HTERT RPE-1 (cell line): ENCODE data around the gene ZNF296.

Source experiments
- in situ Hi-C: fragments of 300-500 bp; cut with MboI; formaldehyde crosslinking; loops from 4 replicates; pipeline ENCODE4 v1.14.3; 2020; ENCODE audit warnings: low sequenced_read_pairs

Gene ZNF296

DNA sequence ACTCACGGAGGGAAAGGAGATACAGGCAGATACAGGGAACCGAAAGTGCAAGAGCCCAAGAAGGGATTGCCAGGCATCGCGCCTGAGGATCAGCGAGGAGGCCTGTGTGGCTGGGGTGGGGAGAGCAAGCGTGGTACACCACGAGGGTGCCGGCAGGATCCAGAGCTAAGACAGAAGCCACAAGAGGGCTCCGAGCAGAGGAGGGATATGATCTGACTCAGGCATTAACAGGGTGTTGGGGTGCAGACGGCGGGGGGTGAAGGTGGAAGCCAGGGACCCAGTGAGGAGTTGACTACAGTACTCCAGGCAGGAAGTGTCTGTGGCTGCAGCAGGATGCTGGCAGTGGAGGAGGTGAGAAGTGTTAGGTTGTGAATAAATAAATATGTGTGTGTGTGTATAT is 11.3 kb upstream of the ZNF296 start:
- in situ Hi-C loops = no loop called here

DNA sequence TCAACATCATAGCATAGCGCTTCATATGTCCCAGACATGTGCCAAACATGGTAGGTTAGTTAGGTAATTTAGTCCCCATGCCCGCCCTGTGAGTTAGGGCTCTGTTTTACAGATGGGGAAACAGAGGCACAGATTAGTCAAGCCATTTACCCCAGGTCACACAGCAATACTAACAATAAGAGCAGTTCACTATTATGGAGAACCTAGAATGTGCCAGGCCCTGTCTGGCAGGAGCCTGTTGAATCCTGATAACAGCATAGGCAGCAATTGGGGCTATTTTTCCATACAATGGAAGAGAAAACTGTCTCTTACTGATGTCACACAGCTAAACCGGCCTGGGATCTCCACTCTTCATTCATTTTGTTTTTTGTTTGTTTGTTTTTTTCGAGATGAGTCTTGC is 10.2 kb upstream of the ZNF296 start:
- in situ Hi-C loops = no loop called here

DNA sequence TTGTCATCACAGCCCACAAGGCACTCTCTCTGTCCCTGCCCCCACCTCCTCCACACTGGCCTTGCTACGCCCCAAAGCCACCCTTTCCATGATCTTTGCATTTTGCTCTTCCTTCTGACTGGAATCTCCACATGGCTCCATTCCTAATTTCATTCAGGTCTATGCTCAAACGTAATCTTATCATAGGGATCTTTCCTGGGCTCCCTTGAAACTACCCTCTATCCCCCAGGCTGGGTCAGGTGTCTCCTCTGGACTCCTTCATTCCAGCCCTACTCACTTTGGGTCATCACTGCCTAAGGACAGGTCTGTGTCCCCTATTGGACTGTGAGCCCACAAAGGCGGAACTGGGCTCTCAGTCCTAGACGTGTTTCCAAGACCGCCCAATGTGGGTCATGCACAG is 5.9 kb upstream of the ZNF296 start:
- in situ Hi-C loops = no loop called here

DNA sequence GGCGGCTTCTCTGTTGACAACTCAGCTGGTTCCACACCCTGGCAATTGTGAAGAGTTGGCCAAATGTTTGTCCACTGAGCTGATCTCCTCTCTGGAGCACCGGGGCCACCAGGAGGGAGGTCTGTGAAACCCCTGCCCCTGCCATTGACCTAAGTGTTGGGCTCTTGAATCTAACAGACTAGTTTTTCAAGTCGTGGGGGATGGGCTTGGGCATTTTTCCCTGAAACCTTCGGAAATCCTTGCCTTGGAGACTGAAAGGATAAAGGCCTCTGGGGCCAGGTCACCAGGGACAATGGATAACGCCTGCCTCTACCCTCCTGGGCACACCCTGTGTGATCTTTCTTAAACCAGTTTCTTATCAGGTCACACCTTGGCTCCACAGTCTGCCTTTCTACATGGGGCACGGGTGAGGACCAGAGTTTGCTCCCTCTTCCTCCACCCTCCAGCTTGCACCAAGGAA is 3.7 kb upstream of the ZNF296 start:
- in situ Hi-C loops = no loop called here

DNA sequence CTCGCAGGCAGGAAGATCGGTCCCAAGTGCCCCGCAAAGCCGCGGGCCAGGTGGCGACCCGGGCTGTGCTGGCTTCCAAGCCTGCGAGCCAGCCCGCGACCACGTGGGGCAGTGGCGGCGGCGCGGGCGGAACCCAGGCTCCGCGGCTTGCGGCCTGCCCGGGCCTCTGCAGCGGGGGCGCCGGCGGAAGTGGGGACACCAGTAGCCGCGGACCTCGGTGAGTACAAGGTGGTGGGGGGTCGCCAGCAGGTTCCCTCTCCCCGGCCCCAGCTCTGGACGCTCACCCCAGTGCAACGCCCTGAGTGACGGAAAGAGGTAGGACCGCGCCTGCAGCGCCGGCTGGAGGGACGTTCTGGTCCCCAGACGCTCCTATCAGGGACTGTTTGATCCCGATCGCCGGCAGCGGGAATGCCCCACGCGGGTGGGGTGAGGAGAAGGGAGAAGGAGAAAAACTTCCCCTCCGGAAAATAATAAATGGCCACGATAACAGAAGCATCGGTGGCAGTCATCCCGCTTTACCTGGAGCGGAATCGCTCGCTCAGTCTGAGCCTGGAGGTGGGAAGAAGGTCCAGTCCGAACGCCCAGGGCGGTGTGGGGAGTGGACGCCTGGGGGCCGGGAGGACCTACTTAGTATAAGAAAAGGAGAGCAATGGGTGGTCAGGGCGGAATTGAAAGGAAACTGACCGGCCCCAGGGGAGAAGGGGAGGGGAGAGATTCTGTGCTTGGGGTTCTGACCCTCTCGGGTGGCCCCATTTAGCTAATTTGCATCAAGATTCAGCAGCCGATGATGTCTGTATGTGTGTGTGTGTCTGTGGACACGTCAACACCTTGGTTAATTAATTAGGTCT is 3.0 kb upstream of the ZNF296 start, which contains the start of gene GEMIN7:
GEMIN7 (plus strand) TSS at position 198 of the 848 bp plus-strand sequence. CDS start 10,855 bp downstream, outside the sequence.
- in situ Hi-C loops = no loop called here

DNA sequence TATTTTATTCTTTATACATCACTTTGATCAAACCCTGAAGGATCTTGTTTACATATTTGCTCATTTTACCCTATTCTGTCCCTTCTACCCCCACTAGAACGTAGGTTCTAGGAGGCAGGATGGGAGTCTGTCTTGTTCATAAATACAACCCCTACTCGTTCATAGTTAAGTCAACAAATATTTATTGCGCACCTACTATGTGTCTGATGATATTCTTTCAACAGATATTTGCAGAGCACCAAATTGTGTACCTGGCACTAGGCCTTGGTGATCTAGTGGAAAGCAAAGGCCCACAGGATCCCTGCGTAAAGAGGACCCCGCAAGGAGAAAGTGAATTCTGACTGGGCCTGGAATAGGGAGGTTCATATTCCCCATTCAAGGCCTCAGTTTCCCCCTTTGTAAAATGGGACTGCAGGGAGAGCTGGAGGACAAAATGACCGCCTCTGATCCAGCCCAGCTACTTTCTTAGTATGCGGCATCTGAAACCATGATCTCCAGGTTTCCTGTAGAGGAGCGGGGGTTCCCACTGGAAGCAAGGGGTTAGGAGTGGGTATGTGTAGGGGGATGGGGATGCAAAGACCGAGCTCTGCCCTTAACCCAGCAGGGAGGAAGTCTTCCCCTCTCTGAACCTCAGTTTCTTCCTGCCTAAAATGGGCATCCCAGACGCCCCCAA is 2.2 kb upstream of the ZNF296 start:
- in situ Hi-C loops = no loop called here

DNA sequence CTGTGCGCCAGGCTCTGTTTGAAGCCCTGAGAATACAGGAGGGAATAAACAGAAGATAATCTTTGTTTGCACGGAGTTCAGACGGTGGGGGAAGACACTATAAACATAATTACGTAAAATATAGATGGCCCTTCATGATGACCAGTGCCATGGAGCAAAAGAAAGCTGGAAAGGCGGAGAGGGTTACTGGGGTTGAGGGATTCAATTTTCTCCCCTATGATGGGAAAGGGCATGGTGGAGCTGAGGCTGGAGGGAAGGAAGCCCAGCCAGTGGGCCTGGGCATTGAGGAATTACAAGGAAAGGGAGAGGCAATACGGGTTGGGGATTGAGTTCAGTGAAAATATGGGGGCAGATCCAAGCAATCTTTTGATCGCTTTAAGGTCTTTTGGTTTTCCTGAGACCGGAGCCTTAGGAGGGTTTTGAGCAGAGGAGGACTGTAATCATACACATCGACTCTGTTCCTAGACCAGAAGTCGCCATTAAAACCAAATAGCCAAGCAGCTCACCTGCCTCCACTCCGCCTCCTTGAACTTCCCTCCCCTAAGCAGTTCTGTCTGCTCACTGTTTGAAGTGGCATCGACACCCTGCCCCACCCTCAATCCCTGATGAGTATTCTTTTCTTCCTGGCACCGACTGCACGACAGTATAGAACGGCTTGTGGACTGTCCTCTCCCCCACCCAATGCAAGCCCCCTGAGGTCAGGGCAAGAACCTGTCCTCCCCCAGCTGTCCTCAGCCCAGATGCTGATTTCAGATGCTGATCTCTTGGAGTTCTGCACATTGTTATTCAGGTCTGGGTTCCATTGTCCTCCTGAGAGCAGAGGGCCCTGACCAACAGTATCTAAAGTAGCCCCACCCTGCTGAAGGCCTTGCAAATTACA is 813 bp upstream of the ZNF296 start:
- in situ Hi-C loops = no loop called here

DNA sequence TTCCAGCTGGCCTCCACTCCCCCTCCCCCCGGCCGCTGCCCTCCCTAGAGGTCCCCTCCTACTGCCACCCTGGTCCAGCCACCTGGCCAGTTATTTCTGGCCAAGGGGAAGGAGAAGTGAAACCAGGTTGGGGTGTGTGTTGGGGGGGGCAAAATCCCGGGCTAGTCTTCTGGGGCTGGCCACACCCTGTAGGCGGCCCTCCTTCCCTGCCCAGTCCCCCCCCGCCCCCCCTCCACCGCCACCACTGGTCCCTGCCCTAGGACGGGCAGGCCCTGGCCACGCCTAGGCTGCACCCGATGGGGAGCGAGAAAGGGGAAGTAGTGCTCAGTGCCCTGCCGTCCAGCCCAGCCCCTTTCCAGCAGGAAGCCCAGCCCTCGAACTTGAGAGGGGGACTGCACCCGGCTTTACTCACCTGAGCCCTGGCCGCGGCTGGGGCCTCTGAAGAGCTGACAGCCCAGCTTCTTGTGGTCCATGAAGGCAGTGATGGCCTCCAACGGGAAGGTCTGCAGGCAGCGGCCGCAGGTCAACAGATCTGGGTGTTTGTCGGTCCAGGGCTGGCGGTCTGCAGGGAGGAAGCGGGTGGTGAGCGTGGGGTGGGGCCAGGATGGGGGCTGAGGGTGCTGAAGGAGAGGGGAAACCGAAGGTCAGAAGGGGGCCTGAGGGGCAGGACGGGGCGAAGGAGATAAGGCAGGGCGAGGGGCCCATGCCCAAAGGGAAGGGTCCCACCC is 813 bp downstream of the ZNF296 start:
- in situ Hi-C loops = no loop called here

DNA sequence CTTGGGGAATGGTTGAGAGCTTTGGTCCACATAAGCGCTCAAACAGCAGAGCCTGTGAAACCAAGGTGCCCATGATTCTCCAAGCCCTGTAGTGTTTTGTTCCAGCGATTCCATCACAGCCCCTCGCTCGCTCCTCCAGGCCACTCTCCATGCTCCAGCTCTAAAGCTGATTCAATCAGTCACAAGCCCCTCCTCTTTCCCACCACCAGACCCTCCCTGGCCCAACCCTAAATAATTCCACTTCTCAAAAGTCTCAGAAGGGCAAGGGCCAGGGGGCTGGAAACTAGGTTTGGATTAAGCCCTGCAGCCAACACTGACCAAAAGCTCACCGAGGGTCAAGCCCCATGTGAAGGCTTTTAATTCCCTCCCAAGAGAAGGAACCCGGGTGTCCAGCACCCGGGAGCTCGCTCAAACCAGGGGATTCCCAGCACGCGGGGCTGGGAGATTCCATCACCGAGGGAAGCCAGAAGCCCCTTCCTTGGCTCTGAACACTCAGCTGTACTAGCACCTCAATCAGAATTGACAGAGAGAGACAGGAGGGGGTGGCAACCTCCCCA is 1.5 kb downstream of the ZNF296 start:
- in situ Hi-C loops = no loop called here

DNA sequence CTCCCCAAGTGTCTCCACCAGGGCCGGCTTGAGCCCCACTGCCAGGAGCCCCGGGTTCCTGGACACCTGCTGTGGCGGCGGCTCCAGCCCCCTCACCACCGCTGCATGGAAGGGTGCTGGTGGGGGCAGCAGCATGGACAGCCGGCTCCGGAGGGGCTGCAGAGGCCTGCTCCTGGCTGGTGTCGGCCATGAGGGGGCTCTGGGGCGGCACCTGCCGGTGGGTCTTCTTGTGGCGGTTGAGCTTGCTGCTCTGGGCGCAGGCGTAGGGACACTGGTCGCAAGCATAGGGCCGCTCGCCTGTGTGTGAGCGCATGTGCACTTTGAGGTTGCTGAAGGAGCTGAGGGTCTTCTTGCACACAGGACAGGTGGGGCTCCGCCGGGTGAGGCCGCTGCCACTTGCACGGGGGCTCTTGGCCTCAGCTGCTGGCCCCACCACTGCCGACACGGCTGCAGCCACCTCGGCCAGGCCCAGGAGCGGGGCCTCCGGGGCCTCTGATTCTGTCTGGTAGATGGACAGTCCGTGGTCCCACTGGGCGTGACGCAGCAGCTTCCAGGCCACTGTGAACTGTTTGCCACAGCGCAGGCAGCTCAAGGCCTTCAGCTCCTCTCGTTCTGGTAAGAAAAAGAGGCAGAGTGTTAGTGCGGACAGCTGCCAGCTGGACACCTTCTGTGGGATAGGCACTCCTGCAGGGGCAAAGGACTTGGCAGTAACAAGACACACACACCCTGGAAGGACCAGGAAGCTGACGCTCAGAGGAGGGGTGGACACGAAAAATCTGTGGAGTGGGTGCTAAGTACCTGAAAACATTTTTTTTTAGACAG is 4.1 kb downstream of the ZNF296 start:
- in situ Hi-C loops = no loop called here

DNA sequence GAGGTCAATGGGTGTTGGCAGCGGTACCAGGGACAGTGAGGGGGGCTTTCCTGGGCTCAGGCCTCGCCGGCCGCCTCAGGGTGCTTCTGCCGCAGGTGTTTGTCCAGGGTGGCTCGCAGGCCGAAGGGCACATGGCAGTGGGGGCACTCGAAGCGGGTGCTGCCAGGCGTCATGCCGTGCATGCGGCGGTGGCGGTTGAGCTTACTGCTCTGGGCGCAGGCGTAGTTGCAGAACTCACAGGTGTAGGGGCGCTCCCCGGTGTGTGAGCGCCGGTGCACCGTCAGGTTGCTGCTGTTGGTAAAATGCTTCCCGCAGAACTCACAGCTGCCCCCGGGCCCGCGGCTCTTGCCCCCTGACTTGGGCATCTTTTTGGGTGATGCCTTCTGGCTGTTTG is 4.7 kb downstream of the ZNF296 start:
- in situ Hi-C loops = no loop called here

DNA sequence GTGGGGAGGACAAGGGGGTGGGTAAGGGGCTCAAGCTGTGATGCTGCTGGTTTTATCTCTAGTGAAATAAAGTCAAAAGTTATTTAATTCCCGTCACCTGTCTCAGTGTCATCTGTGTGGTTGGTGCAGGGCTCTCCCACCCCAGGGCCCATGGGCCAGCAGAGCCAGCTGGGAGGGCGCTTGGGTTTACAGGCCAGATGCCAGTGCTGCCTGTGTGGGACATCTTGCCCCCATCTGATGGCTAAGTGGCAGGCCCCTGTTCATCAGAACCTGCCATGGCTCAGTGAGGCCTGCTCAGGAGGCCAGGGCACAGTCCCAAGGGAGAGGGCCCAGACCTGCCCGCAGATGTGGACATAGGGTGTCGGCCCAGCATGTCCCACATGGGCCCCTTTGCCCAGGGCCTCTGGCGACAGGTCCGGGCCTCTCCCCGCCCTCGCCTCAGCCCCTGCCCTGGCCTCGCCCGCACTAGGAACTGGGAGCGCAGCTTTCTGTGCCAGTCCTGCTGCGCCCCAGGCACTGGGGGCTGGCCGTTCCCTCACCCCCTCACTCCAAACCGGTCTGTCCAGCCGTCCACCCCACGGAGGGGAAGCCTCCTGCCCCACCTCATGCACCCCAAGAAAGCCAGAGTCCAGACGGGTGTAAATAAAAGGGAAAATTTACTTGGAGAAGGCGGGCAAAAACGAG is 5.3 kb downstream of the ZNF296 start:
- in situ Hi-C loops = no loop called here

DNA sequence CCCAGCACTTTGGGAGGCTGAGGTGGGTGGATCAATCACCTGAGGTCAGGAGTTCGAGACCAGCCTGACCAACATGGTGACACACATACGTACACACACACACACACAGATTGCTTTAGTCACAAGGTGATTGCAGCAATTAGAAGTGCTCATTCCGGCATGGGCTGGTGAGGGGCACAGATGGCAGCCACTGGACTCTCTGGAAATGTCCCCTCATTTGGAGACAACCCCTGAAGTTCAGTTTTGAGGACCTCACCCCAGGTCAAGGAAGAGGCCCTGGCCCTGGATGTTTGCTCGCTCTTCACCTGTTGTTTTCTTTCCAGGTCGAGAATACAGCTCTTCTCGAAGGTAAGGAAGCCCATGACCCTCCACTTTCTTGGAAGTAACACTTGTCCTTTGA is 6.1 kb downstream of the ZNF296 start:
- in situ Hi-C loops = no loop called here

DNA sequence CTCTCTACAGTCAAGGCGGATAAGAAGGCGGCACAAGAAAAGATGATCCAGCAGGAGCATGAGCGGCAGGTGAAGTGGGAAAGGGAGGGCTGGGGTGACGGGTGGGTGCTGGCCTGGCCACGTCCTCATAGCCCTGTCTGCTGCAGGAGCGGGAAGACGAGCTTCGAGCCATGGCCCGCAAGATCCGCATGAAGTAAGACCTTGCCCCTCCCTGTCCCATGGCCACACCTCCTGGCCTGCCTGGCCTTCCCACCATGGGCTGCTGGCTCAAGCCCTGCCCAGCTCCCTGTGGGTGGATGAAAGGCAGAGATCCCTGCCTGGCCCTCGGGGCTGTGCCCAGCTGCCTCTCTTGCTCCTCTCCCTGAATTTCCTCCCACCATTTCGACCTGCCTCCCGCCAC is 7.2 kb downstream of the ZNF296 start:
- in situ Hi-C loops = no loop called here

DNA sequence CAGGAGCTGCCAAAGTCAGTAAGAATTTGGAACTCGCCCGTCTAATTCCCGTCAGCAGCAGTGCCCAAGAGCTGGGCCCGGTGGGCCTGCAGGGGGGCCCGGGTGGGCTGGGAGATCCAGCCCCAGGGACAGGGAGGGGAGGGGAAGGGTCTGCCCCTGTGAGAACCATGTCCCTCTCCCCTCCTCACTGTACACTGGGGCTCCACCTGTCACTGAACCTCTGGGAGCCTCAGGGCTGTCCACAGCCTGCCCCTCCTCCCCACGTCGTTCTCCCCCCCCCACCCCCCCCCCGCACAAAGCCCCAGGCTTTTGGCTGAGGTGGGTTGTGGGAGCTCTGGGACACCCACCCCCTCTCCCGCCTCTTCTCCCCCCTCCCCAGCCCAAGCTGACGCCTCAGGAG is 8.2 kb downstream of the ZNF296 start:
- in situ Hi-C loops = no loop called here

DNA sequence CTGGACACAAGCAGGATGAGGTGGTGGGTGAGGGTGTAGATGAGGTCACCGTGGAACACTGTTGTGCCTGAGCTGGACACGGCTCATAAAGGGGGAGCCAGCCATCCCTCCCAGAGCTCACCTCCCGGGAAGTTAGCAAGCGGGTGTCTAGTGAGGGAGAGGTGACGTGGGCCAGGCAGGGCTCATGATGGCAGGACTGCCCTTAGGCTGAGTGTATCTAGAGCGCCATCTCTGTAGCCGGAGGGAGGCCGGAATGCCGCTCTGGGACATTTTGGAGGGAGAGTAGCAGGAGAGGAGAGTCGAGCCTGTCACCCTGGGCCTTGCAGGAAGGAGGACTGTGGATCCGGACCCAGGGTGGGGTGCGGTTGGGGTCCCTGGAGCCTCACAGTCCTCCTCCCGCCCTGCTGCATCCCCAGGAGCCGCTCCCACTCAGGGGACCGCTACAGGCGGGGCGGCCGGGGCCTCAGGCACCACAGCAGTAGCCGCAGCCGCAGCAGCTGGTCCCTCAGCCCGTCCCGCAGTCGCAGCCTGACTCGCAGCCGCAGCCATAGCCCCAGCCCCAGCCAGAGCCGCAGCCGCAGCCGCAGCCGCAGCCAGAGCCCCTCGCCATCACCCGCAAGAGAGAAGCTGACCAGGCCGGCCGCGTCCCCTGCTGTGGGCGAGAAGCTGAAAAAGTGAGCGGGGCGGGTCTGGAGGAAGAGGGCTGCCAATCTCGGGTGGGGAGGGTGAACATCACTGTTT is 9.2 kb downstream of the ZNF296 start:
- in situ Hi-C loops = no loop called here

DNA sequence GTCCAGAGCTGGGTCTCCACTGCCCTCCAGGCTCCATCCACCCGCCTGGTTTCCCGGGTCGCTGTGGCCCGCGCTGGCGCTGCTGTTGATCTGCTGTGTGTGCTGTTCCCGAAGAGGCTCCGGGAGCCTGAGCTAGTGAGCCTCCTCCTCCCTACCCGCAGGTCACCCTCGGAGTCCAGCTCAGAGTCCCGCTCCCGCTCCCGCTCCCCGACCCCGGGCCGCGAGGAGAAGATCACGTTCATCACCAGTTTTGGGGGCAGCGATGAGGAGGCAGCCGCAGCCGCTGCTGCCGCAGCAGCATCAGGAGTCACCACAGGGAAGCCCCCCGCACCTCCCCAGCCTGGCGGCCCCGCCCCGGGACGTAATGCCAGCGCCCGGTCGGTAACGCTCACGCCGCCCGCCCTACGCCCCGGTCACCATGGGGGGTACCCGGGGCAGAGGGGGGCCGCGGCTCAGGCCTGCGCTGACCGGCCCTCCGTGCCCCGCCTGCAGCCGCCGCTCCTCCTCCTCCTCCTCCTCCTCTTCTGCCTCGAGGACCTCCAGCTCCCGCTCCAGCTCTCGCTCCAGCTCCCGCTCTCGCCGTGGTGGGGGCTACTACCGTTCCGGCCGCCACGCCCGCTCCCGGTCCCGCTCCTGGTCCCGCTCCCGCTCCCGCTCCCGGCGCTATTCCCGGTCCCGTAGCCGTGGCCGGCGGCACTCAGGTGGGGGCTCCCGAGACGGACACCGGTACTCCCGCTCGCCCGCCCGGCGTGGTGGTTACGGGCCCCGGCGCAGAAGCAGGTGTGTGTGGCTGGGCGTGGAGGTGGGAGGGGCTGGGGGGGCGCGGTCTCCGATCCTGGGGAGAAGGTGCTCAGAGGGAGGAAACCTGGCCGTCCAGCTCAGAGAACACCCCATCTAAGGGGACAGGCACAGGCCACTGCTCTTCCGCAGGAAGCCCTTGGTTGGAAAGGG is 12.2 kb downstream of the ZNF296 start:
- in situ Hi-C loops = no loop called here
